PC-9 (cell line): ENCODE data around the gene MACROH2A2.

ENCODE experiments used
- CTCF ChIP-seq: fragments of 200-600 bp; sonication (generic); conservative IDR thresholded peaks from 2 replicates; pipeline ENCODE4 v1.6.1; 2017; ENCODE audit warnings: mixed run types, antibody characterized with exemption, mild to moderate bottlenecking, moderate library complexity
- EZH2 ChIP-seq: fragments of 200-600 bp; sonication (generic); IDR thresholded peaks from 2 replicates; pipeline ENCODE4 v1.8.0; 2017; ENCODE audit warnings: antibody characterized with exemption, low read depth

GRCh38 chr10:70139151-70139996, 86.7 kb downstream of the MACROH2A2 start:
- TF ChIP-seq CTCF (no peak), EZH2 (no peak)
